Lower lobe of right lung (tissue), 2 donors: ENCODE results near the gene FSTL4. TPM values are rescaled to one million over a fixed set of nuclear protein-coding genes. Genes with fewer than 3 reads are reported as not detected.

Source experiments
- ATAC-seq, 2 donors: fragments of 200-7000 bp; cut with Tn5 transposase; one replicate each; pipeline ENCODE4 v1.9.1; 2020 to 2022; ENCODE audit warnings: mild to moderate bottlenecking in 2 of 2, moderate library complexity in 2 of 2
- DNase-seq: peaks from one replicate; pipeline ENCODE4 v3.0.0-alpha.2; 2020
- H3K27ac ChIP-seq: fragments of 200-600 bp; one replicate; pipeline ENCODE4 v1.8.0; 2022
- H3K27me3 ChIP-seq: fragments of 200-600 bp; one replicate; pipeline ENCODE4 v1.8.0; 2022; ENCODE audit warnings: low read depth
- H3K36me3 ChIP-seq: fragments of 200-600 bp; one replicate; pipeline ENCODE4 v1.8.0; 2022; ENCODE audit warnings: mild to moderate bottlenecking
- H3K4me1 ChIP-seq: fragments of 200-600 bp; one replicate; pipeline ENCODE4 v1.8.0; 2022
- H3K4me3 ChIP-seq: fragments of 200-600 bp; one replicate; pipeline ENCODE4 v1.8.0; 2022; ENCODE audit warnings: mild to moderate bottlenecking
- H3K9me3 ChIP-seq: fragments of 200-600 bp; one replicate; pipeline ENCODE4 v1.8.0; 2022
- CTCF ChIP-seq: fragments of 200-600 bp; IDR thresholded peaks from one replicate; pipeline ENCODE4 v1.8.0; 2022; ENCODE audit warnings: antibody characterized with exemption, mild to moderate bottlenecking
- intact Hi-C: fragments of 100-400 bp; cut with DNase I; formaldehyde crosslinking; loops from one replicate; pipeline ENCODE4 v1.11.0; 2022
- total RNA-seq: library from RNA; stranded (reverse); fragmentation: NEBNext Ultra II Directional; extraction: Animal tissue kit (Norgen Biotek cat#: 25700); gene quantifications from one replicate; pipeline ENCODE4 v1.2.1, GENCODE V29; 2021
- donor health status: DM: no; HTN: yes; CAD: no; lungs with severe emphysema.

The FSTL4 gene
- total RNA-seq, 1 donor from 2014 or later: 1.9 TPM

- Histone ChIP-seq H3K36me3 (no peaks in the 10 kb centered on the region), H3K27ac (no peak overlapping the region), H3K27me3 (peaks cover 5% of the 10 kb centered on the region), H3K4me3 (no peak overlapping the region), H3K9me3 (no peaks in the 10 kb centered on the region), H3K4me1 (peaks cover 3% of the 10 kb centered on the region)
- DNase-seq (no peak), ATAC-seq (no peak)
- intact Hi-C loops: no loop called here
- no peak for TF ChIP-seq CTCF
Observed at GRCh38 chr5:133603711-133604110, 8.6 kb downstream of the FSTL4 start.

GRCh38 chr5:133602835-133603380 is 9.4 kb downstream of the FSTL4 start:
- H3K27me3 ChIP-seq: no peaks in the 10 kb centered on the region
- H3K9me3 ChIP-seq: no peaks in the 10 kb centered on the region
- H3K27ac ChIP-seq: no peak overlapping the region
- peaks cover 3% of the 10 kb centered on the region for H3K4me1 ChIP-seq
- H3K4me3 ChIP-seq: no peak overlapping the region
- ATAC-seq (no peak), DNase-seq (no peak)
- intact Hi-C loops: no loop called here
- H3K36me3 ChIP-seq: no peaks in the 10 kb centered on the region
- no peak for TF ChIP-seq CTCF

GRCh38 chr5:133599600-133599999 is 12.7 kb downstream of the FSTL4 start:
- no peak for TF ChIP-seq CTCF
- ATAC-seq (no peak), DNase-seq (no peak)
- no peaks in the 10 kb centered on the region for H3K27me3 ChIP-seq
- H3K27ac ChIP-seq: no peak overlapping the region
- H3K36me3 ChIP-seq: no peaks in the 10 kb centered on the region
- intact Hi-C loops: no loop called here
- H3K4me3 ChIP-seq: no peak overlapping the region
- H3K4me1 ChIP-seq: no peaks in the 10 kb centered on the region
- H3K9me3 ChIP-seq: no peaks in the 10 kb centered on the region

GRCh38 chr5:133599044-133599443 is 13.3 kb downstream of the FSTL4 start:
- intact Hi-C loops: no loop called here

GRCh38 chr5:133596049-133596448 is 16.3 kb downstream of the FSTL4 start:
- TF ChIP-seq CTCF: no peak
- ATAC-seq (no peak), DNase-seq (no peak)
- no peaks in the 10 kb centered on the region for H3K9me3 ChIP-seq
- no peaks in the 10 kb centered on the region for H3K4me1 ChIP-seq
- H3K4me3 ChIP-seq: no peak overlapping the region
- intact Hi-C loops: no loop called here
- no peak overlapping the region for H3K27ac ChIP-seq
- no peaks in the 10 kb centered on the region for H3K27me3 ChIP-seq
- no peaks in the 10 kb centered on the region for H3K36me3 ChIP-seq

More at GRCh38 chr5:133599044-133599443, 13.3 kb downstream of the FSTL4 start:
- Histone ChIP-seq H3K9me3 (no peaks in the 10 kb centered on the region), H3K4me1 (no peaks in the 10 kb centered on the region), H3K27me3 (no peaks in the 10 kb centered on the region), H3K36me3 (no peaks in the 10 kb centered on the region), H3K27ac (no peak overlapping the region), H3K4me3 (no peak overlapping the region)
- DNase-seq (no peak), ATAC-seq (no peak)
- no peak for TF ChIP-seq CTCF

GRCh38 chr5:133595465-133595864 is 16.9 kb downstream of the FSTL4 start:
- no peak for DNase-seq
- ATAC-seq: no peak
- Histone ChIP-seq H3K4me1 (no peaks in the 10 kb centered on the region), H3K4me3 (no peak overlapping the region), H3K9me3 (no peaks in the 10 kb centered on the region), H3K27me3 (no peaks in the 10 kb centered on the region), H3K36me3 (no peaks in the 10 kb centered on the region), H3K27ac (no peak overlapping the region)
- TF ChIP-seq CTCF: no peak
- intact Hi-C loops: no loop called here
